GM19455 (cell line): Measurements from ENCODE around the gene ATP8B1.
"Not testable (repeated sequence)": the region's sequence is repeated elsewhere in the genome, so short reads cannot be mapped to it uniquely, and the experiment has no call there.

ENCODE experiments used
- ATAC-seq: cut with Tn5 transposase; IDR thresholded peaks from one replicate; pipeline ENCODE4 v1.9.1; 2021; ENCODE audit not compliant: unreplicated experiment

Gene ATP8B1

DNA sequence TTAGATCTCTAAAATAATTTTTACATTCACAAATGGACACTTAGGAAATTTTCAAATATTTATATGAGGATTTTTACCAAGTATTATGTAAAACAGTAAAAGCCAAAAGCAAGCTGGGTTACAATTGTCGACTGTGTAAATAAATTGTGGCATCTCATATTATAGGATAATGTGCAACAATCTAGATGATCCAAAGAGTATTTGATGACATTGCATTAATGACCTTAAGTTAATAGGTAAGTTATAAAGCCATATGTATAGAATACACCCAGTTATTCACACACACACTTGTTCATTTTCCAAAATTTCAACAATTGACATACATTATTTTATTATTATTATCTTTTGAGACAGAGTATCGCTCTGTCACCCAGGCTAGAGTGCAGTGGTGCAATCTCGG lies 69.3 kb downstream of the ATP8B1 start:
- ATAC-seq: no peak

DNA sequence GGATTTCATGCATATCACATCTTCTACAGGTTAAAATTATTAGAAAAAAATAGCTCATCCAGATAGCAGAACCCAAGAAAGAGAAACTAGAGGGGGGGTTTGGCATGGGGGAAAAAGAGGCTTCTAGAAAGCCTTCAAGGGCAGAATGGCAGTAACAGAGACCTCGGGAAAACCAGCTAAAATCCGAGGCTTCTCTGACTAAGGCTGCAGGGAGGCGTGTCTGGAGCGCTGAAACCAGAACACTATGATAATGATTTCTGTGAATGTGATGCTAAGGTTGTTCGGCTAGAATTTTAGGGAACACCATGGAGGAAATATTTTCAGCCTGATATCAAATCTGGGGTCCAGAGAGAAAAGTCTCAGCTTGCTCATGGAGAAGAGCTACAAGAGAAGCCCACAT lies 73.0 kb downstream of the ATP8B1 start:
- no peak for ATAC-seq

GRCh38 chr18:57728941-57729511 lies 74.1 kb downstream of the ATP8B1 start:
- ATAC-seq: no peak

- ATAC-seq: no peak
Measured at GRCh38 chr18:57727952-57728807, 74.9 kb downstream of the ATP8B1 start.

GRCh38 chr18:57719211-57719935 lies 83.7 kb downstream of the ATP8B1 start:
- ATAC-seq: not testable (repeated sequence)

DNA sequence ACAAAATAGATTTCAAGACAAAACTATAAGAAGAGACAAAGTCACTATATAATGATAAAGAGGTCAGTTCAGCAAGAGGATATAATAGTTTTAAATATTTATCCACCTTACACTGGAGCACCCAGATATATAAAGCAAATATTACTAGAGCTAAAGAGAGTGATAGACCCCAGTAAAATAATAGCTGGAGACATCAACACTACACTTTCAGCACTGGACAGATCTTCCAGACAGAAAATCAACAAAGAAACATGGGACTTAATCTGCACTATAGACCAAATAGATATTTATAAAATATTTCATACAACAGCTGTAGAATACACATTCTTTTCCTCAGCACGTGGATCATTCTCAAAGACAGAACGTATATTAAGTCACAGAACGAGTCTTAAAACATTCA lies 86.6 kb downstream of the ATP8B1 start:
- ATAC-seq: no peak

- no peak for ATAC-seq
Measured at GRCh38 chr18:57715671-57716070, 87.4 kb downstream of the ATP8B1 start.

GRCh38 chr18:57715073-57715472 lies 88.0 kb downstream of the ATP8B1 start:
- ATAC-seq: no peak

DNA sequence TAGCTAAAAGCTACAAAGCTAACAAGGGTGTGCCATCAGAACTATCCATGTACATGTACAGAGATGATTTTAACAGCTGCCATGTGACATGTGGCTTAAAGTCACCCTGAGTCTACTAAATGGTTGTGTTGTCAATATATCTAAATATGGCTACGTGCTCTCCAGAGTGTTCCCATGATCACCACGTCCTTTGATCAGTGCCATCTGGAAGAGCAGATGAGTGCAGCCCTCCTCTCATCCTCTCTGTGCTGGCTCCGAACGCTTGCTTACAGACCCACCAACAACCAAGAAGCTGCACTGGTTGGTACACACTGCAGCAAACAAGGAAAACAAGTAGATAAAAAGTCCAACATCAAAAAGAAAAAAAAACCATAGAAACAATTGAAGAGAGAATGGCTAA lies 92.9 kb downstream of the ATP8B1 start:
- no peak for ATAC-seq

DNA sequence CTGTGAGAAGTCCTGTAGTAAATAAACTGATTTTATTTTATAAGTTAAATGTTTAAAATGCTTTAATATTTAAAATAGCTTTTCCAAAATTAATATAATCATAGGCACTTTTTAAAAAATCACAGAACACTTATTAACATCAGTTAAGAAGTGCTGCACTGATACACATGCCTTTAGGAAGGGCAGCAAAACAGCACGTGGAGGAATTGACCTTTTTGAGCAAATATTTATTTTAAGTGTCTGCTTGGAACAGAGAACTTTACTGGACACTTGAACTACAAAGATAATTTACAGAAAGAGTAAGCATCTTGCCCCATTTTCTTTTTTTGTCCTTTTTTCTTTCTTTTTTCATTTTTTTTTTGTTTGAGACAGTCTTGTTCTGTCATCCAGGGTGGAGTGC lies 93.8 kb downstream of the ATP8B1 start:
- ATAC-seq: no peak

DNA sequence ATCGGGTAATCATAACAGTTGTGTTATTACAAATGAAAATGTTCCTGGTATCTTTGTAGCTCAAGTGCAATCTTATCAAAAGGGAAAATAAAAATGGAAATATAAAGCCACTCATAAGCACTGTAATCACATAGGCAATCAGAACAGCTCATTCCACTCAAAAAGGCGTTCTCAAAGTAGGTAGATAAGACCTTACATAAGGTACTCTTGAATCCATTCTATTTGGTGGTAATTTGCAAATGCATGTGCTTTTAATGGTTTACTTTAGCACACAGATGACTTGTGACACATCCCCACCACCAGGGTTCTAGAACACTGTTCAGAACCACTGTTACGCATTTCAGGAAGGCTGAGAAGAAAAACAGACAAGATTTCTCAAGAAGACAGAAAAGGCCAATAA lies 94.8 kb downstream of the ATP8B1 start:
- ATAC-seq: no peak

GRCh38 chr18:57705832-57706595 lies 97.1 kb downstream of the ATP8B1 start:
- no peak for ATAC-seq

- ATAC-seq: no peak
Measured at GRCh38 chr18:57705011-57705410, 98.1 kb downstream of the ATP8B1 start.

- no peak for ATAC-seq
Measured at GRCh38 chr18:57698571-57699276, 104.4 kb downstream of the ATP8B1 start.

GRCh38 chr18:57697426-57697825 lies 105.7 kb downstream of the ATP8B1 start:
- ATAC-seq: no peak

- no peak for ATAC-seq
Measured at GRCh38 chr18:57696271-57696670, 106.8 kb downstream of the ATP8B1 start.

DNA sequence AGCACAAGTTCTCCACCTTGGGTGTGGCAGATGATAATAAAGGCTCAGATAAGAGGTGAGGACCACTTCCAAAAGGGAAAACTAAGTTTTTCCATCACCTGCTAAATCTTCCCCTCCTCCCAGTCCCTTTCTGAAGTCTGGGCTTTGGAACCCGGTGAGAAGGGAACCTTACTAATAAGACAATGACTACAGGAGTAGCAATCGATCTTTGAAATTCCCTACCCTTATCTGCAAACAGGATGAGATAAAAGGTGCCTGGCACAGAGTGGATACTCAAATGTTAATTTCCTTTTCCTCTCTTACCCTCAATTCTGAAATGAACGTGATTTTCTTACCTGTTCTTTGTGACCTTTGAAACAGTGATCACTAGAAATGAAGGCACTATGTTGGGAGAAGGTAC lies 111.8 kb downstream of the ATP8B1 start:
- no peak for ATAC-seq

- ATAC-seq: no peak
Measured at GRCh38 chr18:57687970-57688369, 115.1 kb downstream of the ATP8B1 start.

GRCh38 chr18:57683470-57683869 lies 119.6 kb downstream of the ATP8B1 start:
- ATAC-seq: no peak
